Hair follicle dermal papilla cell (primary cell): ENCODE measurements around the gene TRIAP1. TPM values are rescaled to one million over a fixed set of nuclear protein-coding genes. Genes with fewer than 3 reads are reported as not detected.

Source experiments
- total RNA-seq: library from RNA; depleted of rRNA; stranded (reverse); fragments of >200 nt; gene quantifications from 2 replicates; pipeline ENCODE4 v1.2.3, GENCODE V29; 2012

TRIAP1 gene
- total RNA-seq = 13.5 and 20.2 TPM in 2 replicates

GRCh38 chr12:120445911-120446843 lies at the start of gene TRIAP1, which contains the start of gene GATC:
Gene TRIAP1 (minus strand): TSS chr12:120446384. CDS start chr12:120446372, 12 bp downstream.
Gene GATC (plus strand): TSS chr12:120446444. CDS start chr12:120446481, 37 bp downstream.

DNA sequence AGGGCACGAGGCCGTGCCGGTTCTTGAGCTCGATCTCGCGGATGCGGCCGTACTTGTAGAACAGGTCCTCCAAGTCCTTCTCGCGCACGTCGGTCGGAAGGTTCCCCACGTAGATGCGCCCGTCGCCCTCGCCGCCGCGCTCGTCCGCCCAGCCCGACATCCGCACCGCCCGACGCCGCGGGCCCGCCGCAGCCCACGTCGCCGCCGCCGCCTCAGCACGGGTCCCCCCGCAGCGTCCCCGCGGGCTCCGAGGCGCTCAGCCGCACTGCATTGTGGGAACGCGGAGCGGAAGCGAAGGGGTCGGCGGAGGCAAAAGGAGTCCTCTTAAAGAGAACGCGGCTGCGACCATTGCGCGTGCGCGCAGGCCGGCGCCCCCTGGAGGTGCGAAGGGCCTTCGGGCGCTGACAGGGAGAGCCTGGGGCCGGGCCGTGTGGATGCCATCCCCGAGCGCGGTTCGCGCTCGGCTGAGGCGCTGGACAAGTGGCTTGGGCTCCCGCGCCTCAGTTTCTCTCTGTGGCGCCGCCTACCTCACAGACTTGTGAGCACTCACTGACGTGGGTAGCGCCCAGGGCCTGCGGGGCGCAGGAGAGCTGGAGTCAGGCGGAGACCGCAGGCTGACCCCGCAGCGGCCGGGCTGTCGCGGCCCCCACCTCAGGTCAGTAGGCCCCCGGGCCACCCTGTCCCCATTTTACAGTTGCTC lies 23.4 kb upstream of the TRIAP1 start, which contains the start of gene SRSF9:
SRSF9 (minus strand) TSS at position 299 of the 700 bp plus-strand sequence; CDS start at position 160, 139 bp downstream.

DNA sequence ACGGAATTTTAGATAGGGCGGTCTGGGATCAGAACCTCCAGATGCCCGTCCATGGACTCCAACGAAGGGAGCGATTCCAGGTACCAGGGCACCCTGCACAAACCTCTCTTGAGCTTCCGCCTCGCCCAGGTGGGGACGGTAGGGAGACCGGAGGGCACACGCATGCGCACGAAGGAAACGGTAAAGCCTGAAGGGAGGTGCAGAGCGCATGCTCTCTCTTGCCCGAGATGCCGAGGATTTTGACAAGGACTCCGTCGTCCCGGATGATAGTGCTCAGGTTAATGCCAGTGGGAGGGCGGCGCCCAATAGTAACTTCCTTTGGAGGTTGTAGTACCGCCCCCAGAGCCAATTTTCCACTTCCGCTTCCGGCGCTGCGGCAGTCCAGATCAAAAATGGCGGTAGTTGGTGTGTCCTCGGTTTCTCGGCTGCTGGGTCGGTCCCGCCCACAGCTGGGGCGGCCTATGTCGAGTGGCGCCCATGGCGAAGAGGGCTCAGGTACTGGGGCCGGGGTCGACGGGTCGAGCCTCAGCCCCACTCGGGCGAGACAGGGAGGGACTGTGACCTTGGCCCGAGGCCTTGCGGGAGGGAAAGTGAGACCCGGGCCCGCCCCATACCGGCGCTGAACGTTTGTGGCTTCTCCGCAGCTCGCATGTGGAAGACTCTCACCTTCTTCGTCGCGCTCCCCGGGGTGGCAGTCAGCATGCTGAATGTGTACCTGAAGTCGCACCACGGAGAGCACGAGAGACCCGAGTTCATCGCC lies 8.3 kb downstream of the TRIAP1 start, which contains the start of gene COX6A1:
COX6A1 (plus strand) TSS at position 379 of the 760 bp plus-strand sequence; CDS start at position 393, 14 bp downstream.

Other genes with a start within 250 kb of the TRIAP1 start
- 2,083 and 2,220 TPM in 2 replicates for gene RPLP0, start 245.3 kb downstream of the TRIAP1 start, total RNA-seq
- gene PXN, start 180.7 kb downstream of the TRIAP1 start, total RNA-seq = 55.5 and 70.7 TPM in 2 replicates
- gene RNU4-2, start 154.5 kb downstream of the TRIAP1 start, total RNA-seq = under 0.01 TPM in 2 replicates
- gene RNU4-1, start 153.1 kb downstream of the TRIAP1 start, total RNA-seq = under 0.01 TPM in 2 replicates
- 0.65 and 0.85 TPM in 2 replicates for gene SIRT4, start 144.1 kb downstream of the TRIAP1 start, total RNA-seq
- not detected in 2 replicates for gene PLA2G1B, start 118.6 kb downstream of the TRIAP1 start, total RNA-seq
- not detected in 2 replicates for gene MSI1, start 77.2 kb downstream of the TRIAP1 start, total RNA-seq
- gene COX6A1, start 8.3 kb downstream of the TRIAP1 start, total RNA-seq = 144 and 258 TPM in 2 replicates
- gene GATC, start 60 bp upstream of the TRIAP1 start, total RNA-seq = 15.3 and 20.0 TPM in 2 replicates
- gene SRSF9, start 23.4 kb upstream of the TRIAP1 start, total RNA-seq = 82.2 and 87.6 TPM in 2 replicates
- gene DYNLL1, start 49.7 kb upstream of the TRIAP1 start, total RNA-seq = 146 and 173 TPM in 2 replicates
- 23.7 and 24.3 TPM in 2 replicates for gene COQ5, start 82.8 kb upstream of the TRIAP1 start, total RNA-seq
- gene RNF10, start 88.0 kb upstream of the TRIAP1 start, total RNA-seq = 98.4 and 117 TPM in 2 replicates
- 11.5 and 18.5 TPM in 2 replicates for gene POP5, start 135.0 kb upstream of the TRIAP1 start, total RNA-seq
- gene CABP1, start 194.2 kb upstream of the TRIAP1 start, total RNA-seq = 0.24 and 0.32 TPM in 2 replicates
- gene MLEC, start 240.8 kb upstream of the TRIAP1 start, total RNA-seq = 113 and 120 TPM in 2 replicates